ENCODE results near the gene ITPK1. TPM values are rescaled to one million over a fixed set of nuclear protein-coding genes. Genes with fewer than 3 reads are reported as not detected.

The ITPK1 gene
- total RNA-seq, 4 donors from 2014 or later = 32.6 to 94.9 (median 54.6) TPM

DNA sequence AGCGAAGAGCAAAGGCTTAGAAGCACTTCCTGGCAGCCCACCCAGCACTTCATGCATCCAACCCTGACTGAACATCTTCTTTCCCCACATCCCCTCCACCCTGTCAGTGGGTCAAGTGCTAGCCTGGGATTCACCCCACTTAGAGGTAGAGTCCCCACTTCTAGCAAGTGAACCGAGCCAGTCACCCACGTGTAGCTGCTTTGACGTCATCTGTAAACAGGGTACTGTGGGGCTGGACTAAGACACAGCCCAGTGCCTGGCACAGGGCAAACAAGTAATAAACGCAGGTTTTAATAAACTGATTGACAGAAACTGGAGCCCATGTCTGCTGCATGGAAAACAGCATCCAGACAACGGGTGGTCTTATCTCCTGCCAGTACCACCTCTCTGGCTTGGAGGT lies 61.7 kb downstream of the ITPK1 start:
- DNase-seq (ENCODE audit: low spot score) = no peak
- TF ChIP-seq, protein P1, sequence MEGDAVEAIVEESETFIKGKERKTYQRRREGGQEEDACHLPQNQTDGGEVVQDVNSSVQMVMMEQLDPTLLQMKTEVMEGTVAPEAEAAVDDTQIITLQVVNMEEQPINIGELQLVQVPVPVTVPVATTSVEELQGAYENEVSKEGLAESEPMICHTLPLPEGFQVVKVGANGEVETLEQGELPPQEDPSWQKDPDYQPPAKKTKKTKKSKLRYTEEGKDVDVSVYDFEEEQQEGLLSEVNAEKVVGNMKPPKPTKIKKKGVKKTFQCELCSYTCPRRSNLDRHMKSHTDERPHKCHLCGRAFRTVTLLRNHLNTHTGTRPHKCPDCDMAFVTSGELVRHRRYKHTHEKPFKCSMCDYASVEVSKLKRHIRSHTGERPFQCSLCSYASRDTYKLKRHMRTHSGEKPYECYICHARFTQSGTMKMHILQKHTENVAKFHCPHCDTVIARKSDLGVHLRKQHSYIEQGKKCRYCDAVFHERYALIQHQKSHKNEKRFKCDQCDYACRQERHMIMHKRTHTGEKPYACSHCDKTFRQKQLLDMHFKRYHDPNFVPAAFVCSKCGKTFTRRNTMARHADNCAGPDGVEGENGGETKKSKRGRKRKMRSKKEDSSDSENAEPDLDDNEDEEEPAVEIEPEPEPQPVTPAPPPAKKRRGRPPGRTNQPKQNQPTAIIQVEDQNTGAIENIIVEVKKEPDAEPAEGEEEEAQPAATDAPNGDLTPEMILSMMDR (IDR thresholded peaks at IDR 0.05) = no peak
- no peak for ATAC-seq (ENCODE audit: low FRiP score)

DNA sequence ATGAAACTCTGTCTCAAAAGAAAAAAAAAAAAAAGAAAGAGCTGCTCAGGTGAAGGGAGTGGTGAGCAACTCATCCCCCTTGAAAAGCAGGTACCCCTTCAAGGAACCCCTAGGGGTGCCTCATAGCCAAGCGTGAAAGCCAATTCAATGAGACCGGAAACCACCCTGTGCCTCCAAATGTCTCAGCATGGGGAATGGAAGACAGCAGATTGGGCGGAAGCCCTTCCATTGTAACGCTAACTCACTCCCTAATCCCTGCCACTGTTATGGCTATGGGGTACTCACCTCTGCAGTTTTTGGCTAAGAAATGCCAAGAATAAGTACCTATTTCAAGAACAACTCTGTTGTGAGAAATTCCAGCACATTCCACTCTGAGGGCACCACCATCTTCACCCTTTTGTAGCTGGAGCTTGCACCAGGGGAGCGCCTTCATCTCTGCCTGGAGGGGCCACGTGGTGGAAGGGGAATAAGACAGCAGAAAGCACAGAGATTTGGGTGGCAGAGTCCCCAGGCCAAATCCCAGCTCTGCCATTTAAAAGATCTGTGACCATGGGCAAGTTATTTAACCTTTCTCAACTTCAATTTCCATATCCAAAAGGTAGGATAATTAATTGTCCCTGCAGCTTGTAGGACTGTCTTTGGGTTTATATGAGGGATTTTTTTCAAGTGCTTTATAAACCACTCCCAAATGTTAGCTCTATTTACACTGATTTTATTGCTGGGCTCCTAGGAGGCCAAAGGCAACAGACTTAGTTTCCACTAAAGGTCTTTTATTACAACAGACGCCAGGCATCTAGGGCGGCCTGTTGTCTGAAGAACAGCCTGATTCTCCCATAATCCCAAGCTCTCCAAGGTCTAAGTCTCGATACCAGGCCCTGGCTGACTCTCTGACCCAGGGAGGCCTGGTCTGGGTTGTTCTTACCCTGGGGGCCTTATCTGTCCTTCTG lies 63.9 kb downstream of the ITPK1 start:
- no peak for DNase-seq (ENCODE audit: low spot score)
- ATAC-seq (ENCODE audit: low FRiP score) = no peak
- TF ChIP-seq, protein P1 (IDR thresholded peaks at IDR 0.05) = no peak

DNA sequence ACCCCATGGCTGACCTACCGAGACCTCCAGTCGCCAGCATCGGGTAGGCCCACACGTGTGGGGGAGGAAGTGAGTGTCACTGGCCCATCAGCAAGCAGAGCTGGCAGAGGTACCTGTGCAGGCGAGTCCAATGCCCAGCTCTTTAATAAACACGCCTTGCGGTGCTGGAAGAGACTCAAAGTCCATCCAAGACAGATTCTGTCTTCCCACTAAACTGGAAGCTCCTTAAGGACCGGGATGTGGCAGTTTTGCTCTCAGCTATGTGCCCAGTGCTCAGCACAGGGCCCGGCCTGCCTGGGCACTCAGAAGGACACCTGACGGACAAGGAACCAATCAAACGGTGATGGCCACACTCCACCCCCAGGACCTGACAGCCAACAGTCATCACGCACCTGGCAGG lies 65.0 kb downstream of the ITPK1 start:
- TF ChIP-seq, protein P1 (IDR thresholded peaks at IDR 0.05) = no peak
- DNase-seq (ENCODE audit: low spot score) (no peak), ATAC-seq (ENCODE audit: low FRiP score) (no peak)

DNA sequence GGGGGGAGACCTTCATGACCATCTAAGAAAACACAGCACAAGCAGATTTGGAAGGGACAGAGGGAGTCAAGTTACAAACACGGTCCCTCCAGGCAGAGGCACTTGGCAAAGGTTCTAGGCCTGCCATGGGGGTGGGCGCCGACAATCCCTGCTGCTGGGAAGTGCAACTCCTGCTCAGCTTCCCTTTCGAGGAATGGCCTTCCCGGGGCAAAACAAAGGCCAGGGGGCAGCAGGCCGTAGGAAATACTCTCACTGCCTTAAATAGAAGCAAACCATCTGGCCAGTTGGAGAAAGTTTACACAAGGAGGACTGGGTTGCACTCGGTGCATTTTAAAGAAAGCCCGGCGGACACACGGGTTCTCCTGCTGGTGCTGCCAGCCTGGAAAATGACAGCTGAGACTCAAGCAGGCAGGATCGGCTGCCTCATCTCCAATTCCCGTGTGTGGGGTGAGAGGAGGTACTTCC lies 65.8 kb downstream of the ITPK1 start:
- TF ChIP-seq, protein P1 (IDR thresholded peaks at IDR 0.05) = no peak

DNA sequence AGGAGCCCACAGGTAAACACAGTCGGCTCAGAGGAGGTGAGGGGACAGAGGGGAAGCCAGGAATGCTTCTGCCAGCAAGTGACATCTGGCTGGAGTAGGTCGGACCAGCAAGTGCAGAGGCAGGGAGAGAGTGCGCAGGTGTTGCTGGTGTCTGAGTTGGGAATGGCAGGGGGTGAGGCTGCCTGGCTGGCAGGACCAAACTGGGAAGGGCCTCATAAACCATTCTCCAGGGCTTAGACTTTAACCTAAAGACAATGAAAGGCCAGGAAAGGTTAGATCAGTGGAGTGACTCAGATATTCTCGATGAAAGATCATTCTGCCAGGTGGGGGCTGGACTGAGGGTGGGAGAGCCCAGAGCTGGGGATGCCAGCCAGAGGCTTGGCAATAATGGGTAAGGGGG lies 66.4 kb downstream of the ITPK1 start:
- ATAC-seq (ENCODE audit: low FRiP score) (no peak), DNase-seq (ENCODE audit: low spot score) (no peak)
- TF ChIP-seq, protein P1 (IDR thresholded peaks at IDR 0.05) = no peak

More for the DNA sequence above, 65.8 kb downstream of the ITPK1 start:
- DNase-seq (ENCODE audit: low spot score) (no peak), ATAC-seq (ENCODE audit: low FRiP score) (no peak)

DNA sequence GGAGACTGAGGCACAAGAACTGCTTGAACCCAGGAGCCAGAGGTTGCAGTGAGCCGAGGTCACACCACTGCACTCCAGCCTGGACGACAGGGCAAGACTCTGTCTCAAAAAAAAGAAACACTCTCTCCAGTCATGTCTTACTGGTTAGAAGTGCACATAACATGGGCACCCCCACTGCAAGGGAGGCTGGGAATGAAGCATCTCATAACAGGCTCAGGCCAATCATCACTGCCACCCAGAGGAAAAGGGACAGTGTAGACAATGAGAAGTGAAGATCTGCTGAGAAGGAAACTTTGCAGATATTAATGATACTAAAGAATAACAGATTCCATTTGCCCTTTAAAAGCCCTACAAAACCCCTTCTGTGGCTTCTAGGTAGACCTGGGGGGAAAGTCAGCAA lies 66.9 kb downstream of the ITPK1 start:
- TF ChIP-seq, protein P1 (IDR thresholded peaks at IDR 0.05) = no peak
- no peak for DNase-seq (ENCODE audit: low spot score)
- ATAC-seq (ENCODE audit: low FRiP score) = no peak

DNA sequence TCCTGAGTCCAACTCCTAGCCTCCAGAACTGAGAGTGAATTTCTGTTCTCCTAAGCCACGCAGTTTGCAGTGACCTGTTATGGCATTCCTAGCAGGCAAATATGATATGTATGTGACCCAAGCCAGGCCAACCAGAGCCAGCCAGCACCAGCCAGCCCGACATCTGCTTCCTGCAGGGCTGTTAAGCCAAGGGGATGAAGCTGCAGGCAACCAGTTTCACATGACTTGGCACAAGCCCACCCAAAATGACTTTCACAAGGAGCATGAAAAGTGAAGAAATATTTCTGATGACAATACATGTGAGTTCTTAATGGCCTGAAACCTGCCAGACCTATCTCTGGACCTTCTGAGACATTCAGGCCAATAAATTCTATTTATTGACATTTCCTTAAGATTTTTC lies 68.1 kb downstream of the ITPK1 start:
- DNase-seq (ENCODE audit: low spot score) (no peak), ATAC-seq (ENCODE audit: low FRiP score) (no peak)
- TF ChIP-seq, protein P1 (IDR thresholded peaks at IDR 0.05) = no peak
